GM21515 (cell line): ENCODE data around the gene KLF15.
"Not testable (repeated sequence)": the region's sequence is repeated elsewhere in the genome, so short reads cannot be mapped to it uniquely, and the experiment has no call there.

ENCODE experiments used
- ATAC-seq: cut with Tn5 transposase; IDR thresholded peaks from one replicate; pipeline ENCODE4 v1.9.1; 2021; ENCODE audit not compliant: unreplicated experiment

The KLF15 gene

DNA sequence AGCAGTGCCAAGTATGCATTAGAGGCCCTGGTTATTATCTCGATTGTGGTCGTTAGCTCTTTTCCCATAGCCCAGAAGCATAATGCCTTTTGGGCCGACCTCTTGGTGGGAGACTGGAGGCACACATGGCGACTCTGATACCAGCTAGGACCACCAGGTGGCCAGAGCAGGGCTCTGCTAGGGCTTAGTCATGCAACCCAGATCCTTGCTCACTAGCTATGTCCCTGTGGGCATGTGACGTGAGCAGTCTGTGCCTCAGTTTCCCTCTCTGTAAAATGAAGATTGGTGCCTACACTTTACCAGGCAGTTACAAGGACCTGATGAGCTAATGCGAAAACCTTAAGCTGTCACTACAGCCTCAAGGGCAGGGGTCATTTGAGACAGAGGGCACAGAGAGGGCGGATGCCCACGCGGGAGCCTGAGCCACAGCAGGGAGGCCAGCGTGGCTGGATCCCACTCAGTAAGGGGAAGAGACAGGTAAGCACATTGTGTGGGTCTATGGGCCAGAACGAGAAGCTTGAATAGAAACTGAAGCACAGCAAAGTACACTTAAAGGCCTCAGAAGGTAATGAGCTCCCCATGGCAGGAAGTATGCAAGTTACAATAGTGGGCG lies 8.8 kb downstream of the KLF15 start:
- no peak for ATAC-seq

DNA sequence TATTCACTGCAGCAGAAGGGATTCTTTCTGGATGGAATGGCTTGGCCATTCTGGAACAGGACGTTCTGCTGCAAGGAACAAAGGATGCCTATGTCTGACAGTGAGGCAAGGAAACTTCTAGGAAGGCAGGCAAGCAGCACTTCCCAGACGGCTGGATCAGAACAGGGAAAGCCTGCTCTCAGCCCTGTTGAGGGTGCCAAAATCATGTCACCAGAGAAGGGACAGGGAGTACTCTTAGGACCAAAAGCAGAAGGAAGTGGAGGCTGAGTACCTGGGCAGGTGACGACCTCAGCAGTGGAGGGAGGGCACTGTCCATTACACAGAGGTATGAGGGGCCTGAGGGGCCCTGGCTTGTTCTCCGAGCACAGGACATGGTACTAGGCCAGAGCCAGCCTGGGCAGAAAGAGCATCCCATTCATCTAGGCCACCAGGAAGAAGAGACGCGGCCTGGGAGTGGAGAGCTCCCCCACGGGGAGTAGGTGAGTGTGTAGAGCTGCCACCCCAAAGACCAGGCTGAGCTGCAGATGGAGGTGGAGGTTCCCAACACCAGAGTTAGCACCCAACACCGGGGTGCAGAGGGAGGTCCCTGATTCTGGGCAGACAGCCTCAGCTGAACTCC lies 9.6 kb downstream of the KLF15 start:
- ATAC-seq, result no peak

DNA sequence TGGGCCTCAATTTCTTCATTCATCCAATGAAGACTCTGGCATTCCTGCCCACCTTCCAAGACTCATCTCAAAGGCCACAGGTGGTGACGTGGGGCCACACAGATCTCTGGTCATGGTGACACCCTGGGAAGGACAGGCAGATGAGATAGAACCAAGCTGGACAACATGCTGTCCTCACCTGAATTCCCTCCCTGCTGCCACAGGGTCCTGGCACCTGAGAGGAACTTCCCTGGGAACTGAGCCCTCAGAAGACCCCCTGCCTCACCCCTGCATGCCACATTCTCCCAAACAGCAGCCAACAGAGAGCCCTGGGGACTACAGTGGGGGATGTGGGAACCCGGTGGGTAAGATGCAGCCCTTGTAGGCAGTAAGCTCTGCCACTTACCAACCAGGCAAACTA lies 10.7 kb downstream of the KLF15 start:
- no peak for ATAC-seq

DNA sequence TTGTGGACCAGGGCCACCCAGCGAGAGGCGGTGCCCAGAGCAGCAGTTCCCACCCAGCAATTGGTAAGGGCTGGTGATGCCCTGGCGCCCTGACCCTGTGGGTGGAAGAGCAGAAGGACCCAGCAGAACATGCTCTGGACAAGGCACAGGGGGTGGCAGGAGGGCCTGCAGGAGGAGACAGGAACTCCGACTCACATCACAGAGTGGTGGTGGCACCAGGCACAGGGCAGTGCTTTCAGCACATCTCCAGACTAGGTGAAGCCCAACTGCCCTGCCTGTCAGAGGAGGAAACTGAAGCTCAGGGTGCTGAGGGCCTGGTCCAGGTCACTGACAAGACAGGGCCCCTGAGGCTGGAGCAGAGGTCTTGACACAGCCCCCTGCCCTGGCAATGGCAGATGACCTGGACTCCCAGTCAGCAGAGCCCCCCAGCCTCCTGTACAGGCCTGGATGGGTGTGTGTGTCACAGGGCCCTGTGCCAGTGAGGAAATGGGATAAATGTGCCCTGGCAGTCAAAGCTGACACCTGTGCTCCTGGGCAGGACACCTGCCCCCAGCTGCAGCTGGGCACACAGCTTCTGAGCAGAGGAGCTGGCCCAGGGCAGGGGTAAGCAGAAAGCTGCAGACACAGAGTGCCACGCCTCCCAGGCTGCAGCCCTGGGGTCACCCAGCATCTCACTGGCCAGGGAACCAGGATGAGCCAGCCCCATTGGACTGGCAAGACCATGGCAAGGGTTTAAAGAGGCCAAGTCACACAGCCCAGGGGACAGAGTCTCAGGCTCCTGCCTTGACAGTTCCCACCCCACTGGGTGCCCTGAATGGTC lies 11.4 kb downstream of the KLF15 start:
- ATAC-seq, result no peak

DNA sequence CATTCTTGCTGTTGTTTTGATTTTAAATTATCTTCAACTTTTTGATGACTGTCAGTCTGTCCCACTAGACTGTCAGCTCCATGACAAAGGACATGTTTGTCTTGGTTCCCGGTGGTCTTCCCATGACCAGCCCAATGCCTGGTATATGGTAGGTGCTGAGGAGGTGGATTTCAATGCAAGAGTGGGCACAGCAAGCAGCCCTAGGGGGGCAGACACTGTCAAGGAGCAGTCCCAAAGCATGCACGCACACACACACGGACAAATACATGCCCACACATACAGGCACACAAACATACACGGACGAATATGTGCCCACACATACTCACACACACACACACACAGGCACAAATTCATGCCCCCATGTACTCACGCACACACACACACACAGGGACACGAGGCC lies 12.0 kb downstream of the KLF15 start:
- no peak for ATAC-seq

DNA sequence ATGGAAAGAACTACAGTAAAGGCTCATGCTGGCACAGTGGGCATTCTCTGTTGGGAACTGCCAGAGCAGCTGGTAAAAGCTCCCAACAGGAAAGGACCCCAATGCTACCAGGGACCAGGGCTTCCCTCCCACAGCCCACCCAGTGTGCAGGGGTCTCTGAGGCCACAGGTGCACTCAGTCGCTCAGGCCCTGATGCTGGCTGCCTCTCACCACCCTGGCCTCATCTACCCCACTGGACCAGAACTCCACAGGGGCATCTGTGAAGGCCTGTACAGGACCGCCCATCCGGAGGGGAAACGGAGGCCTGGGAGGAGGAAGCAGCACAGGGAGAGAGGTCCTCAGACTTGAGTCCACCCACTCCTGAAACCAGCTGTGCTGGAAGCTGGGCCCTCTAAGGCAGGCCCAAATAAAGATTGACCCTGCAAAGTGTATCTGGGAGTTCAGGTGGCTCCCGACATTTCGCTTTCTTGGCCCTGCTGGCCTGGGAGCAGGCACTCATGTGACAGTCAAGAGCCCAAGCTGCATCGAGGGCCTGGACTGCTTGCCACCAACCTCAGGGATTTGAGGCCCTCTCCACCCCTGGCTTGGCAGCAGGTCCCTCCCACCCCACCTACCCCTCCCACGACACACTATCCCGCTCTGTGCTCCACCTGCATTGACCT lies 12.7 kb downstream of the KLF15 start:
- no peak for ATAC-seq

DNA sequence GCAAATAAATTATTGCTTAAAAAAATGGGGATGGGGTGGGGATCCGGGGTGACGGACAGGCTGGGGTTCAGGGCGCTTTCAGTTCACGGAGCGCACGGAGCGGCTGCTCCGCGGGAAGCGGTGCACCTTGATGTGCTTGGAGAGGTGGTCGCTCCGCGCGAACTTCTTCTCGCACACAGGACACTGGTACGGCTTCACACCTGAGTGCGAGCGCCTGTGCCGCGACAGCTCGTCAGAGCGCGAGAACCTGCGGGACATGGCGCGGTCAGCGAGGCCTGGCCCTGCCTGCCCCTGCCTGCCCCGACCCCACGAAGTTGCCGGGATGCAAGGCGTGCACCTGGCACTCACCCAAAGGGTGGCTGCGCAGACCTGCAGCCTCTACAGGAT lies 13.6 kb downstream of the KLF15 start:
- no peak for ATAC-seq

DNA sequence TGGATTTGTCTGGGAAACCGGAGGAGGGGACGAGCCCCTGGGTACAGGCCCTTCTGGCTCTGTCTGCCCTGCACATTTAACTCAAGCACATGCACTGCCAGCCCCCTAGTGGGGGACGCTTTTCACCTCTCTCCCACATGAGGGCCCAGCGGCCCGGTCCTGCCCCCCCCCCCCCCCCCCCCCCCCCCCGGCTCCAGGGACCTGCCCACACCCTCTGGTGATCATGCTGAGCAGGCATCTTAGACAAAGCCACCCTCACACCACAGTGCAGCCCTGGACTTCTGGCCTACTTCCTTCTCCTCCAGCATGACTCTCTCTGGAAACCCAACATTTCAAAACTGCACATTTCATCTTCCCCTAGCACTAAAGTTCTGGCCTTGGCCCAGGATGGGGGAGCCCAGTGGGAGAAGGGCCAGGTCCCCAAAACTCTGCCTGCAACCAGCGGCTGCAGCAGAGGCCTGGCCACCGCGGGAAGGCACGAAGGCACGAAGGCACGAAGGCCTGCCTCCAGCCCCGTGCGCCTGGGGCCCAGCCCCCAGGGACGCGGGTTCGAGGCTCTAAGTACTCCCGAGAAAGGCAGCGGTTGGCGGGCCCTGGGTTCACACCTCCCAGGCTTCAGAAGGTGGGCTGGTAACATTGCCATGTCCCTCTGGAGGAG lies 14.1 kb downstream of the KLF15 start:
- ATAC-seq, result no peak

DNA sequence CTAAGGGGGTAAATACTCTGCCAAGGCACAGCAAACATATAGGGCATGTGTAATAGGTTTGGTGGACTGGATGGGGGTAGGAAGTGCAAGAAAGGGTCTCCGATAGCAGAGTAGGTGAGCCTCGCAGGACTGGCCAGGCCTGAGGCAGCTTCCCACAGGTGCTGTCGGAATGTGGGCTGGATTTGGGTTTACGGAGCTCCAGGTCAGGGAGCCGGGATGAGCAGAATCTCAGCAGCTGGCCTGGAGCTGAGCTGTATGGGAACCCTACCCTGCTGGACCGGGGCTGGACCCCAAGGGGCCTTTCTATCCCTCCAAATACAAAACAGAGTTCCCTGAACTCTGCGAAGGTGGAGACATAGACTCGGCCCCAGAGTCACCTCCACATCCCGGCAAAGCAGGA lies 15.0 kb downstream of the KLF15 start:
- no peak for ATAC-seq

DNA sequence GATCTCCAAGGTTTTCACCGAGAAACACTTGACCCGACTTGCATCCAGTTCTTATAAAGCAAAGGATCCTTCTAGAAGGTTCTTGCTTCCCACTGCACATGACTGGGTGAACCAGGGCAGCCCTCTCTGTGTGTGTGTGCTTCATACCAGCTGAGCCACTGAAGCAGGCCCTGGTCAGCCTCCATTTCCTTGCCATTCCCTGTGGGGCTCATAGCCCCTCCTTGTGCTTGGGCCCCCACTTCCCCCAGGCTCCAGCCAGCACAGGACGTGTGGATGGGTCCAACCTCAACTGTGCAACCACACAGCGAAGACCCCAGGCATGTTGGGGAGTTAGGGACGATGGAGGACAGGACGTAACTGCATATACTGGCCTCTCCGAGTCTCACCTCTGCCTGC lies 15.5 kb downstream of the KLF15 start:
- no peak for ATAC-seq

DNA sequence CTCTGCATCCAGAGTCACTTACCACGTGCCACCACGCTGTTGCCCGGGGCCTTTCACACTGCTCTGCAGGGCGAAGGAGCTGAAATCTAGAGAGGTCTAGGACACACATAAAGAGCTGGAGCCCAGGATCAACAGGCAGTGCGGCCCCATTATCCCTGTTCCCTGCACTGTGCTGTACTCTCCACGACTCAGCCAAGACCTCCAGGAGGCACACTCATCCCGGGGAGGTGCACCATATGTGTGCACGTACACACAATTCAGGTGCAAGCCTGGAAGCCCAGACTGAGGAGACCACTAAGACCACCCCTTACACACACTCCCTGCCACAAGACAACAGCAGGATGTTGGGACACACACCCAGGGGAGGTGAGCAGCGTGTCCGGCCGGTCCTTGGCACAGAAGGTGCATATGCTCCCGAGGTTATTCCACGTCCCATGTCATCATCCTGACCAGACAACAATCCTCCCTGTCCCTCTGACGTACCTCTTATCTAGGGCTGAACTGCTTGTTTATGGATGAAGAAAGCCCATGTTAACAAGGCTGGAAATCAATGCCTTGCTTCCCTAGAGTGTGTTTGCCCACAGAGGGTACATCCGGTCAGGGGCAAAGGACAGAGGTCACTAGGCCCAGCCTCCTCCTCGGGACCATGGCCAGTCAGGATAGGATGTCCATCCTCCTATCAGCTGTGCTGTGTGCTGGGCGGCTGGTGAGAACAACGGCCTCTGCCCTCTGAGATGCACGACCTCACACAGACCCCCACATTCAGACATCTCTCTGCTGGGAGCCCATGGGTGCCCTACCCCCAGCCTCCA lies 16.1 kb downstream of the KLF15 start:
- ATAC-seq, result no peak

DNA sequence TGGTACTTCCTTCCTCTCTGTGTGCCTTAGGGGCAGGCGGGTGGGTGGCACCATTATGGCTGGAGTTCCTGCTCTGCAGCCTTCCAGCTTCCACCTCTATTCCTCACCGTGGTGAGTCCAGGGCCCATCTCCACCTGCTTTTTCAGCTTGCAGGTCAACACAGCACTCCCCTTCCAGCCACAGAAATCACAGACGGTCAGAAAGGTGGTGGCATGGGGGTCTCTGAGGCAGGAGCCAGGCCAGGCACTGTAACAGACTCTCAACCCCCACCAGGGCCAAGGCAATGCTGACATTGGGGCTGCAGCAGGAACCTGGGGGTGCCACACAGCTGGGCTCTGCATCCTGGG lies 16.6 kb downstream of the KLF15 start:
- no peak for ATAC-seq

DNA sequence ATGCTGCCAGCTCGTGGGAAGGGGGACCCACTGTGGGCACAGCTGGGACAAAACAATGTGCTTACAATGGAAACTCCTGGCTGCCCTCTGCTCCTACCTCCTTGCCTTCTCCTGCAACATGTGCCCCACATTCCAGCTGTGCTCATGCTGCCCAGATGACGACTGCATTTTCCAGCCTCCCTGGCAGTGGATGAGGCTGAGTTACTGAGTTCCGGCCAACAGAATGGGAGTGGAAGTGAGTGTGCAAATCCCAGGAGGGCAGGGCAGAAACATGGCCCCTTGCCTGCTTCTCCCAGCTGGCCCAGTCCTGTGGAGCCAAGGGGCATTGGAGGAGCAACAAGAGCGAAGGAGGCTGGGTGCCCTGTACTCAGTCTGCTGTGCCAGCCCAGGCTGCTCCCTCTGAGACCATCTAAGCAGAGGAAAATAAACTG lies 17.1 kb downstream of the KLF15 start:
- ATAC-seq, result no peak

DNA sequence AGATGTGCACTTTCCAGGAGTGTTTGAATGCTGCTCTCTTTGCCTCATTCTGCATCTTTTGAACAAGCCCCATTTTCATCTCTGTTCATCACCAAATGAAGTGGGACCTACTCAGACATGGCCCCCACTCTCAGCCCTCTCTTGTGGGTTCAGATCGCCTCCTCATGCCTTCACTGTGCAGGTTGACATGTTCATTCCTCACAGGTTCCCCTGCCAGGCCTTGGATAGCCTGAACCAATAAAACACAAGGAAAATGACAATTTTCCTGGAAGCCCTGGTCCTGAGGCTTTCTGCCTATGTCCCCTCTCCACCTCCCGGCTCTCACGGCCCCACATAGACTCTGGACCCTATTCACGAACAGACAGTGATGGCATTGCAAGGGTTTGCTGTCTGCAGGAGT lies 17.7 kb downstream of the KLF15 start:
- no peak for ATAC-seq

DNA sequence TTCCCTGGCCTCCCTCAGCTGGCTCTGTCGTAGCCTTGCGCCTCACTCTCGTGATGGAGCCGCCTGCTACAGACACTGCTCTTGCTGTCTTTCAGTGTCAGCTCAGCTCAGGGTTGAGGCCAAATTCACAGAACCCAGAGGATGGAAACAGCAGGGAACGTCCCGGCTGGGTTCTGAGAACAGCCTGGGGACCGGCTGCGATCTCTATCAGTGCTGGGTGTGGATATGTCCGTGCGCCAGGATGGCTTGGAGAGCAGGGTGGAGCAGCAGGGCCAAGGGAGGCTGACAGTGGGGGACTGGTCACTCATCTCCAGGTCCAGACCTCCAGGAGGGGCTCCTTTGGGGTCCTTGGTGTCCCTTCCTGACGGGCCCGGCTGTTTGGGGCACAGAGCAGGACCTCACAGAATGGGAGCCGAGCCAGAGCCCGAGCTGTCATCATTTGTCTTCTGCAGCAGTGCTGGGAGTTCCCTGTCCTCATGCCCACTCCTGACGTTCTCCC lies 18.4 kb downstream of the KLF15 start:
- no peak for ATAC-seq

DNA sequence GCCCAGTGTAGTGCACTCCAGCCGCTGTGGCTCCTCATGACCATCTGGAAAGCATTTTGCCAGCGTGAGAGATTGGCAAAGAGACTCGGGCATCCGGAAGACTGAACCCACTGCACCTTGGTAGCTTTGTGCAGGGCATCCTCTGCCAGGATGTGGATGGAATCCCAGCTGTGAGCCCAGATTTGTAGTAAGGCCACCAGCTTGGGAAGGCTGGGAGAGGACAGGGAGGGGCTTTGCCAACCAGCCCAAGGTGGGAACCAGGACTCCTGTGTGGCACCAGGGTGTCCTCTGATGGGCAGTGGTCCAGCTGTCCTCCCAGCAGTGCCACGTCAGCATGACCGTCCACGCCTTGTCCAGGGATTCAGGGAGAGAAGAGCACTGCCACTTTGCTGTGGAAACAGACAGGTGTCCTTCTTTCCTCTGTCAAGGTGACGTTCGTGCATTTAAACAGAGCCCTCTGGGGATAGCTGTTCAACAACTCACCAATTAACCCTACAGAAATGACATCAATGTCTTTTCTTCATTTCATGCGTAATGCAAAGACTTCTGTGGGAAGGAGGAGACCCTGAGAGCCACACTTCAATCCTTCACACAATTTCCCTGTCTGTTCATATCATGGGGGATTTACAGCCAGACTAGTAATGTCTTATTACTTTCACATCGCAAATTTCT lies 19.1 kb downstream of the KLF15 start:
- ATAC-seq, result no peak

DNA sequence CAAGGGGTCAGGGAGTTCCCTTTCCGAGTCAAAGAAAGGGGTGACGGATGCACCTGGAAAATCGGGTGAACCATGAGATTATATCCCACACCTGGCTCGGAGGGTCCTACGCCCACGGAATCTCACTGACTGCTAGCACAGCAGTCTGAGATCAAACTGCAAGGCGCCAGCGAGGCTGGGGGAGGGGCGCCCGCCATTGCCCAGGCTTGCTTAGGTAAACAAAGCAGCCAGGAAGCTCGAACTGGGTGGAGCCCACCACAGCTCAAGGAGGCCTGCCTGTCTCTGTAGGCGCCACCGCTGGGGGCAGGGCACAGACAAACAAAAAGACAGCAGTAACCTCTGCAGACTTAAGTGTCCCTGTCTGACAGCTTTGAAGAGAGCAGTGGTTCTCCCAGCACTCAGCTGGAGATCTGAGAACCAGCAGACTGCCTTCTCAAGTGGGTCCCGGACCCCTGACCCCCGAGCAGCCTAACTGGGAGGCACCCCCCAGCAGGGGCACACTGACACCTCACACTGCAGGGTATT lies 25.3 kb downstream of the KLF15 start:
- ATAC-seq, result not testable (repeated sequence)

DNA sequence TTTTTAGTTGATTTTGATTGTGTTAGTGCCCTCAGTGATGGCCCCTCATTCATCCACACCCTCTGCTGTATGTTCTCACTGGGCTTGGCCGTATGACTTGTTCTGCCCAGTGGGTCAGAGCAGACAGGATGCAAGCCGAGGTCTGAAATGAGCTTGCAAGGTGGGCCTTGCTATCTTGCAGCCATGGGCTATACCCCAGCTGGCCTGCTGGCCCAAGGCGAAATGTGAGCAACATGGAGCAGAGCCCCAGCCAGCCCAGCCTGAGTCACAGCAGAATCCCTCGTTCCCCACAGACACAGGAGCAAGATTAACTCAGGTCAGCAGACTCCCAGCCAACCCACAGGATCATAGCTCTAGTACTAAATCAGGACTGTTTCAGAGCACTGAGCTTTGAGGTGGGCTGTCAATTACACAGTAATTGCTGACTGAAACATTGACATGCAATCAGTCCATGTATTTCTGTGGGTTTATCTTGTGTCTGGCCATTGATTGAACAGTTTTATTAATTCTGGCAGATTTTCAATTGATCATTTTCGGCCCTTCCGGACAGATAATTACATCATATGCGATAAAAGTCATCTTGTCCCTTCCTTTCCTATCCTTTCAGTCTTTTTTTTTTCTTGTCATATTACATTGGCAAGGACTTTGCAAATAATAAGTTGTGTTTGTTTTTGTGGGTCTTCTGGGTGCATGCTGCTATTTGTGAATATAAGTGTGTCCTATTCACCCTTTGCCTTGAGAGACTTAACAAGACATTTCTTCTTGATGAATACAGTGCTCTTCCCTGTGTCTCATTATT lies 27.1 kb downstream of the KLF15 start:
- ATAC-seq, result no peak

DNA sequence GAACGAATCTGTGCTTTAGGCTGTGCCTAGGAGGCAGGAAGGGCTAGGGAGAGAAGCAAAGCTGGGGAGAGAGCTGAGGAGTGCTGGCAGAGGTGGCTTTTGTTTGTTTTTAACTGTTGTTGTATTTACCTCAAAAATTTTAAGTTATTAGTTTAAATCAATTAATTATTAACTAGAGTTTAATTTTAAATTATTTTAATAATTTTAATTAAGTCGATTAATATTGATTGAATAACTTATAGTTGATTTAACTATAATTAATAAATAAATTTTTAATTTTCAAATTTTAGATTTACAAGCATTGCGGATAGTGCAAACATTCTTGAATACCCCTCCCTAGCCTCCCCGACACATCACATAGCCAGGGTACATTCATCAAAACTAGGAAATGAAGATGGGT lies 30.6 kb downstream of the KLF15 start:
- ATAC-seq, result no peak
